PC-9 (cell line): ENCODE measurements around the gene DBP. TPM values are rescaled to one million over a fixed set of nuclear protein-coding genes. Genes with fewer than 3 reads are reported as not detected.

ENCODE experiments used
- BruUV-seq: library from RNA; stranded (reverse); fragments of 400-500 nt; replicated peaks from 2 replicates; lab custom pipeline; 2021; lab: Mats Ljungman, UMichigan
- CTCF ChIA-PET: fragments of 300-600 bp; sonication (Branson Sonifier 250); formaldehyde crosslinking; loops from one replicate; lab custom pipeline; 2022; ENCODE audit warnings: antibody characterized with exemption; lab: Charles Lee
- POLR2A ChIA-PET: fragments of 300-600 bp; sonication (Branson Sonifier 250); formaldehyde crosslinking; loops from one replicate; lab custom pipeline; 2022; ENCODE audit warnings: antibody characterized with exemption; ENCODE audit not compliant: unreplicated experiment; lab: Charles Lee
- DNase-seq, 2 experiments: peaks; one replicate each; pipeline versions ENCODE4 v3.0.0 to v3.0.0-alpha.2; 2015 to 2022; ENCODE audit warnings: mixed read lengths in 1 of 2
- H2AFZ ChIP-seq: fragments of 200-600 bp; sonication (generic); 2 replicates; pipeline ENCODE4 v1.8.1; 2017; ENCODE audit warnings: antibody characterized with exemption
- H3F3A ChIP-seq: fragments of 200-600 bp; sonication (generic); 2 replicates; pipeline ENCODE4 v1.8.1; 2017; ENCODE audit warnings: antibody characterized with exemption, mild to moderate bottlenecking, low read depth; ENCODE audit not compliant: insufficient read depth
- H3K27ac ChIP-seq: fragments of 200-600 bp; sonication (generic); 2 replicates; pipeline ENCODE4 v1.6.1; 2016; ENCODE audit warnings: mixed run types
- H3K27me3 ChIP-seq: fragments of 200-600 bp; sonication (generic); 2 replicates; pipeline ENCODE4 v1.6.1; 2016; ENCODE audit warnings: low read depth, mixed run types; ENCODE audit not compliant: insufficient read depth
- H3K36me3 ChIP-seq: fragments of 200-600 bp; sonication (generic); 2 replicates; pipeline ENCODE4 v1.6.1; 2016; ENCODE audit warnings: low read depth, mixed run types
- H3K4me1 ChIP-seq: fragments of 200-600 bp; sonication (generic); replicated peaks from 2 replicates; pipeline ENCODE4 v1.6.1; 2016; ENCODE audit warnings: mixed run types; ENCODE audit not compliant: insufficient read depth
- H3K4me2 ChIP-seq: fragments of 200-600 bp; sonication (generic); 2 replicates; pipeline ENCODE4 v1.6.1; 2017; ENCODE audit warnings: mixed run types
- H3K4me3 ChIP-seq: fragments of 200-600 bp; sonication (generic); 2 replicates; pipeline ENCODE4 v1.6.1; 2016; ENCODE audit warnings: mixed run types
- H3K79me2 ChIP-seq: fragments of 200-600 bp; sonication (generic); 2 replicates; pipeline ENCODE4 v1.6.1; 2017; ENCODE audit warnings: low read depth, mixed run types
- H3K9me2 ChIP-seq: fragments of 200-600 bp; sonication (generic); 2 replicates; pipeline ENCODE4 v1.8.1; 2017; ENCODE audit warnings: mild to moderate bottlenecking; ENCODE audit not compliant: insufficient read depth
- H3K9me3 ChIP-seq: fragments of 200-600 bp; sonication (generic); 2 replicates; pipeline ENCODE4 v1.8.1; 2016; ENCODE audit warnings: low read depth; ENCODE audit not compliant: insufficient read depth
- H4K20me1 ChIP-seq: fragments of 200-600 bp; sonication (generic); 2 replicates; pipeline ENCODE4 v1.8.1; 2017; ENCODE audit not compliant: insufficient read depth
- EZH2 ChIP-seq: fragments of 200-600 bp; sonication (generic); IDR thresholded peaks from 2 replicates; pipeline ENCODE4 v1.8.0; 2017; ENCODE audit warnings: antibody characterized with exemption, low read depth
- intact Hi-C: fragments of 100-400 bp; cut with micrococcal nuclease; formaldehyde crosslinking; loops from one replicate; pipeline ENCODE4 v1.10.0; 2022; ENCODE audit not compliant: unreplicated experiment
- total RNA-seq: library from RNA; stranded (reverse); gene quantifications from 2 replicates; pipeline ENCODE4 v1.2.3, GENCODE V29; 2021
- TF ChIP-seq, protein P1 (sequence below): fragments of 200-600 bp; sonication (generic); conservative IDR thresholded peaks from 2 replicates; pipeline ENCODE4 v1.6.1; 2017; ENCODE audit warnings: mixed run types, antibody characterized with exemption, mild to moderate bottlenecking, moderate library complexity

DBP gene
- total RNA-seq, 1 experiment from 2014 or later = 48.2 TPM

DNA sequence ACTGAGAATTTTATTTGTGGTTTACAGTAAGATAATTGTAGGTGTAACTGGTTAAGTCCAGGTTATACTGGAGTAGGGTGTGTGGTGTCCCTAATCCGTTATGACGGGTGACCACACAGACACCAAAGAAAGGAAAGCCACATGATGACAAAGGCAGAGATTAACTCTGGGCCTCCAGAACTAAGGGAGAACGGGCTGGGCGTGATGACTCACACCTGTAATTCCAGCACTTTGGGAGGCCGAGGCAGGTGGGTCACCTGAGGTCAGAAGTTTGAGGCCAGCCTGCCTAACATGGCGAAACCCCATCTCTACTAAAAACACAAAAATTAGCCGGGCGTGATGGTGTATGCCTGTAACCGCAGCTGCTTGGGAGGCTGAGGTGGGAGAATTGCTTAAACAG lies 48.4 kb upstream of the DBP start:
- Histone ChIP-seq H3K4me3 (no peak overlapping the region), H3K4me2 (peak overlapping the region; percentile 34; the same call in 1 of the 2 replicates), H3F3A (peaks cover 17% of the 10 kb centered on the region), H3K36me3 (no peaks in the 10 kb centered on the region), H3K79me2 (no peaks in the 10 kb centered on the region), H3K4me1 (peaks cover 25% of the 10 kb centered on the region), H4K20me1 (no peaks in the 10 kb centered on the region), H3K27ac (no peak overlapping the region), H3K27me3 (no peaks in the 10 kb centered on the region), H3K9me3 (no peaks in the 10 kb centered on the region), H3K9me2 (no peaks in the 10 kb centered on the region), H2AFZ (no peak overlapping the region)
- ChIA-PET CTCF (interaction anchor here (0.6 kb wide), 1 partner anchor 543 kb away, joined by 3 read pairs; no protein-coding TSS in a partner anchor), POLR2A (no interaction called here)
- no TSS peak for BruUV-seq
- TF ChIP-seq, protein P1, sequence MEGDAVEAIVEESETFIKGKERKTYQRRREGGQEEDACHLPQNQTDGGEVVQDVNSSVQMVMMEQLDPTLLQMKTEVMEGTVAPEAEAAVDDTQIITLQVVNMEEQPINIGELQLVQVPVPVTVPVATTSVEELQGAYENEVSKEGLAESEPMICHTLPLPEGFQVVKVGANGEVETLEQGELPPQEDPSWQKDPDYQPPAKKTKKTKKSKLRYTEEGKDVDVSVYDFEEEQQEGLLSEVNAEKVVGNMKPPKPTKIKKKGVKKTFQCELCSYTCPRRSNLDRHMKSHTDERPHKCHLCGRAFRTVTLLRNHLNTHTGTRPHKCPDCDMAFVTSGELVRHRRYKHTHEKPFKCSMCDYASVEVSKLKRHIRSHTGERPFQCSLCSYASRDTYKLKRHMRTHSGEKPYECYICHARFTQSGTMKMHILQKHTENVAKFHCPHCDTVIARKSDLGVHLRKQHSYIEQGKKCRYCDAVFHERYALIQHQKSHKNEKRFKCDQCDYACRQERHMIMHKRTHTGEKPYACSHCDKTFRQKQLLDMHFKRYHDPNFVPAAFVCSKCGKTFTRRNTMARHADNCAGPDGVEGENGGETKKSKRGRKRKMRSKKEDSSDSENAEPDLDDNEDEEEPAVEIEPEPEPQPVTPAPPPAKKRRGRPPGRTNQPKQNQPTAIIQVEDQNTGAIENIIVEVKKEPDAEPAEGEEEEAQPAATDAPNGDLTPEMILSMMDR = no peak
- no peak for TF ChIP-seq EZH2
- peak; percentile 76 to 79 for DNase-seq
- intact Hi-C loops = no loop called here

DNA sequence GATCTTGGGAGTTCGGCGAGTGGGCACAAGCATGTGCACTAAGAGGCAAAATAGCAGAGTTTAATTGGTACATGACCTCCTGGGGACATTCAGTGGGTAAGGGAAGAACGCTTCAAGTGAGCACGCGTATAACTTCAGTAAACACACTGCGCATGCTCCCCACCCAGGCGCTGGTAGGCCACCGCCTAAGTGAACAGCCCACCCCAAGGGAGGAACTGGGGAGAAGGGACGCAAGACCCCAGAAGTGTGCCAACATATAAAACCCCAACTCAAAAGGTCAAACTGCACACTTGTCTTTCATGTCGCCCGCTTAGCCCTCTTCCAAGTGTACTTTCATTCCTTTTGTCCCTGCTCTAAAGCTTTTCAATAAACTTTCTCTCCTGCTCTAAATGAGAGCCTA lies 46.2 kb upstream of the DBP start:
- H2AFZ ChIP-seq = no peak overlapping the region

DNA sequence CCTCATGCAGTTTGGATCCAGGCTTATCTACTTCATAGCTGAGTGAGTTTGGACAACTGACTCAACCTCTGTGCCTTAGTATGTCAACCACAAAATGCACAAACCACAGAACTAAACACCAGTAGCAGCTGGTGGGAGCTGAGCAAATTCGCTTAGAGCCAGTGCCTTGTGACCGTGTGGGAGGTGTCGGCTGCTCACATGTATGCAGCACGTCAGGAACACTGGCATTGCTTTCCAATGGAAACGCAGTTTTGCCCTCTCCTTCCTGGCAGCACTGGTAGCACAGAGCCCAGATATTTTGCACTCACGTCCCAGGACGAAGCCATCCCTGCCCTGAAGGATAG lies 43.9 kb upstream of the DBP start:
- BruUV-seq = no TSS peak
- no peak overlapping the region for H2AFZ ChIP-seq
- H4K20me1 ChIP-seq = no peaks in the 10 kb centered on the region
- H3K4me1 ChIP-seq = peaks cover 49% of the 10 kb centered on the region
- intact Hi-C loops = no loop called here
- peaks cover 29% of the 10 kb centered on the region for H3F3A ChIP-seq
- ChIA-PET POLR2A (no interaction called here), CTCF (no interaction called here)
- no peaks in the 10 kb centered on the region for H3K79me2 ChIP-seq
- H3K27me3 ChIP-seq = no peaks in the 10 kb centered on the region
- no peak for DNase-seq
- no peak overlapping the region for H3K4me3 ChIP-seq
- H3K9me2 ChIP-seq = no peaks in the 10 kb centered on the region
- no peaks in the 10 kb centered on the region for H3K9me3 ChIP-seq
- no peak overlapping the region for H3K27ac ChIP-seq
- H3K36me3 ChIP-seq = no peaks in the 10 kb centered on the region
- no peak overlapping the region for H3K4me2 ChIP-seq
- no peak for TF ChIP-seq EZH2
- TF ChIP-seq, protein P1 = no peak

More for the DNA sequence above, 46.2 kb upstream of the DBP start:
- TF ChIP-seq, protein P1 = no peak
- TF ChIP-seq EZH2 = no peak
- Histone ChIP-seq H3K4me2 (no peak overlapping the region), H3K4me1 (peaks cover 31% of the 10 kb centered on the region), H3K27ac (no peak overlapping the region), H3K4me3 (no peak overlapping the region), H4K20me1 (no peaks in the 10 kb centered on the region), H3K27me3 (no peaks in the 10 kb centered on the region), H3K36me3 (no peaks in the 10 kb centered on the region), H3K79me2 (no peaks in the 10 kb centered on the region), H3K9me2 (no peaks in the 10 kb centered on the region), H3K9me3 (no peaks in the 10 kb centered on the region), H3F3A (peaks cover 18% of the 10 kb centered on the region)
- intact Hi-C loops = no loop called here
- ChIA-PET POLR2A (no interaction called here), CTCF (no interaction called here)
- no TSS peak for BruUV-seq
- no peak for DNase-seq
